ENCODE results near the gene FBXL7.

DNA sequence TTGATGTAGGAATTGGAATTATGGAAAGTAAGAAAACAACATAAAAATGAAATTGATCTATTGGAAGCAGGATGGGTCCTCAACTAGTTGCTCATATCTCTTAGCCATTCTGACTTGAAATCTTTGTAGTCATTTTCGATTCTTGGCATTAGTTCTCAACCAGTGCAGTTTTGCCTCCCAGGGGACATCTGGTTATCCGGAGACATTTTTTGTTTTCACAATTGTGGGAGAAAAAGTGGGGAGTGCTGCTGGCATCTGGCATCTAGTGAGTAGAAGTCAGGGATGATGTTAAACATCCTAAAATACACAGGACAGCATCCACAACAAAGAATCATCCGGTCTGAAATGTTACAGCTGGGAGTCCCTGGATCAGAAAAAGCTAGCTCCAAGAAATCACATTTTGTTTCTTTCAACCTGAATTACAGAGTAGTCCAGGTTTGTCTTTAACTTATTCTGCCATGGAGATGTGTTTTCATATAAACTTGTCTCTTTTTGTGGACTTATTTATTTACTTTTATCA is 74.9 kb downstream of the FBXL7 start:
- TF ChIP-seq, protein P1, sequence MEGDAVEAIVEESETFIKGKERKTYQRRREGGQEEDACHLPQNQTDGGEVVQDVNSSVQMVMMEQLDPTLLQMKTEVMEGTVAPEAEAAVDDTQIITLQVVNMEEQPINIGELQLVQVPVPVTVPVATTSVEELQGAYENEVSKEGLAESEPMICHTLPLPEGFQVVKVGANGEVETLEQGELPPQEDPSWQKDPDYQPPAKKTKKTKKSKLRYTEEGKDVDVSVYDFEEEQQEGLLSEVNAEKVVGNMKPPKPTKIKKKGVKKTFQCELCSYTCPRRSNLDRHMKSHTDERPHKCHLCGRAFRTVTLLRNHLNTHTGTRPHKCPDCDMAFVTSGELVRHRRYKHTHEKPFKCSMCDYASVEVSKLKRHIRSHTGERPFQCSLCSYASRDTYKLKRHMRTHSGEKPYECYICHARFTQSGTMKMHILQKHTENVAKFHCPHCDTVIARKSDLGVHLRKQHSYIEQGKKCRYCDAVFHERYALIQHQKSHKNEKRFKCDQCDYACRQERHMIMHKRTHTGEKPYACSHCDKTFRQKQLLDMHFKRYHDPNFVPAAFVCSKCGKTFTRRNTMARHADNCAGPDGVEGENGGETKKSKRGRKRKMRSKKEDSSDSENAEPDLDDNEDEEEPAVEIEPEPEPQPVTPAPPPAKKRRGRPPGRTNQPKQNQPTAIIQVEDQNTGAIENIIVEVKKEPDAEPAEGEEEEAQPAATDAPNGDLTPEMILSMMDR (conservative IDR thresholded peaks at IDR 0.05 in 1 of 2, IDR thresholded peaks at IDR 0.05 in 1 of 2; ENCODE audit: low read depth in 1 of 2, low read length in 2 of 2), result no peak
- TF ChIP-seq EZH2 (IDR thresholded peaks at IDR 0.05; ENCODE audit: low read length, missing control alignments), result no peak

Data from fibroblast of lung (primary cell).